CD4-positive, alpha-beta T cell treated with Interferon gamma for 1 hour (primary cell): Measurements from ENCODE around the gene KLHDC10.
"Not testable (repeated sequence)": the region's sequence is repeated elsewhere in the genome, so short reads cannot be mapped to it uniquely, and the experiment has no call there.

ENCODE experiments used
- DNase-seq: peaks from one replicate; pipeline ENCODE4 v3.0.0-alpha.2; 2020

Gene KLHDC10

GRCh38 chr7:130118801-130119200 lies 48.5 kb downstream of the KLHDC10 start:
- no peak for DNase-seq

- DNase-seq: no peak
These were observed 53.2 kb downstream of the KLHDC10 start for GRCh38 chr7:130123501-130123900.

- no peak for DNase-seq
These were observed 54.4 kb downstream of the KLHDC10 start for GRCh38 chr7:130124711-130125110.

- DNase-seq: not testable (repeated sequence)
These were observed 56.5 kb downstream of the KLHDC10 start for GRCh38 chr7:130126840-130127239.

GRCh38 chr7:130127404-130127803 lies 57.1 kb downstream of the KLHDC10 start:
- no peak for DNase-seq

GRCh38 chr7:130127821-130128317 lies 57.5 kb downstream of the KLHDC10 start:
- no peak for DNase-seq

GRCh38 chr7:130129011-130129411 lies 58.7 kb downstream of the KLHDC10 start:
- DNase-seq: no peak

GRCh38 chr7:130131191-130131834 lies 61.0 kb downstream of the KLHDC10 start:
- no peak for DNase-seq

GRCh38 chr7:130131964-130132875 lies 61.9 kb downstream of the KLHDC10 start:
- DNase-seq: no peak

GRCh38 chr7:130133029-130133782 lies 62.9 kb downstream of the KLHDC10 start:
- no peak for DNase-seq

- DNase-seq: no peak
These were observed 63.8 kb downstream of the KLHDC10 start for GRCh38 chr7:130134106-130134636.

GRCh38 chr7:130134726-130135125 lies 64.4 kb downstream of the KLHDC10 start:
- DNase-seq: no peak

GRCh38 chr7:130135208-130136205 lies 65.2 kb downstream of the KLHDC10 start:
- DNase-seq: no peak

- DNase-seq: no peak
These were observed 66.3 kb downstream of the KLHDC10 start for GRCh38 chr7:130136579-130137167.

- no peak for DNase-seq
These were observed 66.9 kb downstream of the KLHDC10 start for GRCh38 chr7:130137207-130137606.

- DNase-seq: no peak
These were observed 69.0 kb downstream of the KLHDC10 start for GRCh38 chr7:130139193-130139960.

GRCh38 chr7:130140551-130141160 lies 70.3 kb downstream of the KLHDC10 start:
- DNase-seq: no peak

GRCh38 chr7:130141161-130141883 lies 71.0 kb downstream of the KLHDC10 start:
- peak; percentile 50 for DNase-seq
